HEK293 (cell line): ENCODE data around the gene ITPKB.

Experiments used
- EGR2 ChIP-seq: fragments of 450-650 bp; formaldehyde crosslinking; IDR thresholded peaks from 2 replicates; pipeline ENCODE4 v1.5.1; 2016; ENCODE audit warnings: low read depth, missing biosample characterization, missing genetic modification characterization
- ELK4 ChIP-seq: IDR thresholded peaks from 2 replicates; pipeline ENCODE4 v1.6.1; 2011; ENCODE audit warnings: mild to moderate bottlenecking, low read depth, low read length, borderline replicate concordance
- GLIS2 ChIP-seq: fragments of 450-650 bp; formaldehyde crosslinking; IDR thresholded peaks from 2 replicates; pipeline ENCODE4 v1.5.1; 2016; ENCODE audit warnings: missing biosample characterization, missing genetic modification characterization
- OSR2 ChIP-seq: fragments of 450-650 bp; formaldehyde crosslinking; IDR thresholded peaks from 2 replicates; pipeline ENCODE4 v1.5.1; 2016; ENCODE audit warnings: missing biosample characterization, missing genetic modification characterization
- SALL2 ChIP-seq: fragments of 450-650 bp; formaldehyde crosslinking; IDR thresholded peaks from 2 replicates; pipeline ENCODE4 v1.5.0; 2017; ENCODE audit warnings: missing biosample characterization, mild to moderate bottlenecking, missing genetic modification characterization, borderline replicate concordance
- SCRT1 ChIP-seq: fragments of 450-650 bp; formaldehyde crosslinking; IDR thresholded peaks from 2 replicates; pipeline ENCODE4 v1.5.1; 2016; ENCODE audit warnings: missing biosample characterization, missing genetic modification characterization, borderline replicate concordance
- SP2 ChIP-seq: fragments of 450-650 bp; formaldehyde crosslinking; IDR thresholded peaks from 2 replicates; pipeline ENCODE4 v1.5.1; 2016; ENCODE audit warnings: missing biosample characterization, missing genetic modification characterization
- WT1 ChIP-seq: fragments of 450-650 bp; formaldehyde crosslinking; IDR thresholded peaks from 2 replicates; pipeline ENCODE4 v1.5.1; 2016; ENCODE audit warnings: missing biosample characterization, missing genetic modification characterization
- YY1 ChIP-seq: fragments of 450-650 bp; formaldehyde crosslinking; IDR thresholded peaks from 2 replicates; pipeline ENCODE4 v1.5.1; 2018; ENCODE audit warnings: missing biosample characterization, missing genetic modification characterization
- YY2 ChIP-seq: fragments of 450-650 bp; formaldehyde crosslinking; IDR thresholded peaks from 2 replicates; pipeline ENCODE4 v1.5.1; 2016; ENCODE audit warnings: missing biosample characterization, missing genetic modification characterization
- ZBTB1 ChIP-seq: fragments of 450-650 bp; formaldehyde crosslinking; IDR thresholded peaks from 2 replicates; pipeline ENCODE4 v1.5.1; 2016; ENCODE audit warnings: missing biosample characterization, missing genetic modification characterization
- ZFP69B ChIP-seq: fragments of 450-650 bp; formaldehyde crosslinking; IDR thresholded peaks from 2 replicates; pipeline ENCODE4 v1.5.1; 2016; ENCODE audit warnings: missing biosample characterization, missing genetic modification characterization
- ZNF174 ChIP-seq: fragments of 450-650 bp; formaldehyde crosslinking; IDR thresholded peaks from 2 replicates; pipeline ENCODE4 v1.5.0; 2017; ENCODE audit warnings: missing biosample characterization, mild to moderate bottlenecking, missing genetic modification characterization
- ZNF214 ChIP-seq: fragments of 450-650 bp; formaldehyde crosslinking; IDR thresholded peaks from 2 replicates; pipeline ENCODE4 v1.5.1; 2017; ENCODE audit warnings: missing biosample characterization, mild to moderate bottlenecking, missing genetic modification characterization, borderline replicate concordance
- ZNF239 ChIP-seq: fragments of 450-650 bp; formaldehyde crosslinking; IDR thresholded peaks from 2 replicates; pipeline ENCODE4 v1.5.1; 2016; ENCODE audit warnings: missing biosample characterization, missing genetic modification characterization
- ZNF248 ChIP-seq: fragments of 450-650 bp; formaldehyde crosslinking; IDR thresholded peaks from 2 replicates; pipeline ENCODE4 v1.5.1; 2017; ENCODE audit warnings: missing biosample characterization, missing genetic modification characterization
- ZNF266 ChIP-seq: fragments of 450-650 bp; formaldehyde crosslinking; IDR thresholded peaks from 2 replicates; pipeline ENCODE4 v1.5.1; 2016; ENCODE audit warnings: missing biosample characterization, missing genetic modification characterization, low read depth
- ZNF280D ChIP-seq: fragments of 450-650 bp; formaldehyde crosslinking; IDR thresholded peaks from 2 replicates; pipeline ENCODE4 v1.5.1; 2016; ENCODE audit warnings: missing biosample characterization, missing genetic modification characterization
- ZNF518A ChIP-seq: fragments of 450-650 bp; formaldehyde crosslinking; conservative IDR thresholded peaks from 2 replicates; pipeline ENCODE4 v1.5.1; 2016; ENCODE audit warnings: low read depth, missing biosample characterization, missing genetic modification characterization
- ZNF600 ChIP-seq: fragments of 450-650 bp; formaldehyde crosslinking; IDR thresholded peaks from 2 replicates; pipeline ENCODE4 v1.5.1; 2016; ENCODE audit warnings: missing biosample characterization, missing genetic modification characterization
- ZNF677 ChIP-seq: fragments of 450-650 bp; IDR thresholded peaks from 2 replicates; pipeline ENCODE4 v1.5.0; 2018; ENCODE audit warnings: missing biosample characterization, mild to moderate bottlenecking, missing genetic modification characterization, moderate library complexity
- TF ChIP-seq, protein P1 (sequence below): fragments of 450-650 bp; formaldehyde crosslinking; IDR thresholded peaks from 2 replicates; pipeline ENCODE4 v1.5.1; 2016; ENCODE audit warnings: missing biosample characterization, missing genetic modification characterization, borderline replicate concordance
- TF ChIP-seq, protein P2 (sequence below): fragments of 450-650 bp; formaldehyde crosslinking; IDR thresholded peaks from 2 replicates; pipeline ENCODE4 v1.5.1; 2016; ENCODE audit warnings: missing biosample characterization, missing genetic modification characterization, borderline replicate concordance

Gene ITPKB

GRCh38 chr1:226702957-226703831 is 35.9 kb downstream of the ITPKB start (continued):
- TF ChIP-seq, protein P1, sequence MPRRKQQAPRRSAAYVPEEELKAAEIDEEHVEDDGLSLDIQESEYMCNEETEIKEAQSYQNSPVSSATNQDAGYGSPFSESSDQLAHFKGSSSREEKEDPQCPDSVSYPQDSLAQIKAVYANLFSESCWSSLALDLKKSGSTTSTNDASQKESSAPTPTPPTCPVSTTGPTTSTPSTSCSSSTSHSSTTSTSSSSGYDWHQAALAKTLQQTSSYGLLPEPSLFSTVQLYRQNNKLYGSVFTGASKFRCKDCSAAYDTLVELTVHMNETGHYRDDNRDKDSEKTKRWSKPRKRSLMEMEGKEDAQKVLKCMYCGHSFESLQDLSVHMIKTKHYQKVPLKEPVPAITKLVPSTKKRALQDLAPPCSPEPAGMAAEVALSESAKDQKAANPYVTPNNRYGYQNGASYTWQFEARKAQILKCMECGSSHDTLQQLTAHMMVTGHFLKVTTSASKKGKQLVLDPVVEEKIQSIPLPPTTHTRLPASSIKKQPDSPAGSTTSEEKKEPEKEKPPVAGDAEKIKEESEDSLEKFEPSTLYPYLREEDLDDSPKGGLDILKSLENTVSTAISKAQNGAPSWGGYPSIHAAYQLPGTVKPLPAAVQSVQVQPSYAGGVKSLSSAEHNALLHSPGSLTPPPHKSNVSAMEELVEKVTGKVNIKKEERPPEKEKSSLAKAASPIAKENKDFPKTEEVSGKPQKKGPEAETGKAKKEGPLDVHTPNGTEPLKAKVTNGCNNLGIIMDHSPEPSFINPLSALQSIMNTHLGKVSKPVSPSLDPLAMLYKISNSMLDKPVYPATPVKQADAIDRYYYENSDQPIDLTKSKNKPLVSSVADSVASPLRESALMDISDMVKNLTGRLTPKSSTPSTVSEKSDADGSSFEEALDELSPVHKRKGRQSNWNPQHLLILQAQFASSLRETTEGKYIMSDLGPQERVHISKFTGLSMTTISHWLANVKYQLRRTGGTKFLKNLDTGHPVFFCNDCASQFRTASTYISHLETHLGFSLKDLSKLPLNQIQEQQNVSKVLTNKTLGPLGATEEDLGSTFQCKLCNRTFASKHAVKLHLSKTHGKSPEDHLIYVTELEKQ = peak; percentile 73; the same call in 1 of the 2 replicates
- TF ChIP-seq GLIS2 = peak; percentile 95
- TF ChIP-seq YY1 = peak; percentile 76
- no peak for TF ChIP-seq SALL2
- TF ChIP-seq ZNF239 (tag by site-specific recombination) = no peak
- no peak for TF ChIP-seq ZNF248 (tag by site-specific recombination)
- TF ChIP-seq ZNF280D (tag by site-specific recombination) = 0 out of 2 replicates have a peak, but pooled peaks have one; percentile 4
- TF ChIP-seq ZNF600 (tag by site-specific recombination) = peak; percentile 55; the same call in 1 of the 2 replicates
- peak; percentile 61 for TF ChIP-seq OSR2 (tag by site-specific recombination)
- no peak for TF ChIP-seq ZNF266
- peak; percentile 92 for TF ChIP-seq ZNF518A (tag by site-specific recombination)
- 0 out of 2 replicates have a peak, but pooled peaks have one; percentile 30 for TF ChIP-seq YY2 (tag by site-specific recombination)
- no peak for TF ChIP-seq SCRT1
- TF ChIP-seq ZFP69B (tag by site-specific recombination) = 0 out of 2 replicates have a peak, but pooled peaks have one; percentile 66
- TF ChIP-seq SP2 (tag by site-specific recombination) = peak; percentile 21; the same call in 1 of the 2 replicates
- peak; percentile 68; the same call in 1 of the 2 replicates for TF ChIP-seq ZNF677
- TF ChIP-seq ZBTB1 (tag by site-specific recombination) = no peak
- TF ChIP-seq, protein P2, sequence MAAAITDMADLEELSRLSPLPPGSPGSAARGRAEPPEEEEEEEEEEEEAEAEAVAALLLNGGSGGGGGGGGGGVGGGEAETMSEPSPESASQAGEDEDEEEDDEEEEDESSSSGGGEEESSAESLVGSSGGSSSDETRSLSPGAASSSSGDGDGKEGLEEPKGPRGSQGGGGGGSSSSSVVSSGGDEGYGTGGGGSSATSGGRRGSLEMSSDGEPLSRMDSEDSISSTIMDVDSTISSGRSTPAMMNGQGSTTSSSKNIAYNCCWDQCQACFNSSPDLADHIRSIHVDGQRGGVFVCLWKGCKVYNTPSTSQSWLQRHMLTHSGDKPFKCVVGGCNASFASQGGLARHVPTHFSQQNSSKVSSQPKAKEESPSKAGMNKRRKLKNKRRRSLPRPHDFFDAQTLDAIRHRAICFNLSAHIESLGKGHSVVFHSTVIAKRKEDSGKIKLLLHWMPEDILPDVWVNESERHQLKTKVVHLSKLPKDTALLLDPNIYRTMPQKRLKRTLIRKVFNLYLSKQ = no peak
- no peak for TF ChIP-seq ZNF174 (tag by site-specific recombination)
- TF ChIP-seq ZNF214 = no peak; the same call in 1 of the 2 replicates
- TF ChIP-seq EGR2 (tag by site-specific recombination) = peak; percentile 88
- TF ChIP-seq ELK4 = no peak; the same call in 1 of the 2 replicates
- peak; percentile 72 for TF ChIP-seq WT1
